Keratinocyte (primary cell): ENCODE results near the gene CDC25A.

Experiments used
- CTCF ChIP-seq, 3 experiments: IDR thresholded peaks in 1 of 3; conservative IDR thresholded peaks in 1 of 3; optimal IDR thresholded peaks in 1 of 3; 2 replicates in 2 of 3; 3 replicates in 1 of 3; pipeline versions ENCODE3 to v1.5.1; 2011; ENCODE audit warnings: low read length in 3 of 3, mild to moderate bottlenecking in 3 of 3, moderate library complexity in 2 of 3, control low read depth in 1 of 3, inconsistent platforms in 1 of 3; ENCODE audit not compliant: insufficient read depth in 2 of 3; ENCODE audit errors: extremely low read depth in 1 of 3
- EZH2 ChIP-seq: IDR thresholded peaks from one replicate; pipeline ENCODE4 v1.6.1; 2012; ENCODE audit warnings: inconsistent platforms, mild to moderate bottlenecking, low read length, moderate library complexity

- peak; percentile 94 to 98 (median 97) for TF ChIP-seq CTCF (optimal IDR thresholded peaks at IDR 0.05 in 1 of 3, IDR thresholded peaks at IDR 0.05 in 1 of 3, conservative IDR thresholded peaks at IDR 0.05 in 1 of 3; ENCODE audit: extremely low read depth in 1 of 3, insufficient read depth in 2 of 3, low read length in 3 of 3)
- TF ChIP-seq EZH2, result no peak
Measured at GRCh38 chr3:48151058-48151806, 37.0 kb downstream of the CDC25A start.
